Astrocyte (in vitro differentiated cells and primary cell): ENCODE measurements around the gene ANAPC15. TPM values are rescaled to one million over a fixed set of nuclear protein-coding genes. Genes with fewer than 3 reads are reported as not detected.
A peak's percentile ranks its signal among the peaks of the same experiment; 100 is the strongest.

Source experiments
- DNase-seq: peaks from one replicate; pipeline ENCODE4 v3.0.0-alpha.2; 2010; ENCODE audit warnings: low read depth
- FAIRE-seq: peaks from 2 replicates; lab custom pipeline; 2011; peaks lifted over from hg19 to GRCh38; lab: Jason Lieb, UNC
- H2AFZ ChIP-seq: 2 replicates; pipeline ENCODE4 v1.6.0; 2012; ENCODE audit warnings: low read depth, low read length, inconsistent platforms
- H3K27ac ChIP-seq: 2 replicates; pipeline ENCODE4 v1.5.1; 2011; ENCODE audit warnings: low read depth, low read length, inconsistent platforms
- H3K27me3 ChIP-seq: 2 replicates; pipeline ENCODE4 v1.6.0; 2011; ENCODE audit warnings: low read length, inconsistent platforms; ENCODE audit not compliant: insufficient read depth
- H3K36me3 ChIP-seq: 2 replicates; pipeline ENCODE4 v1.5.1; 2011; ENCODE audit warnings: low read length, inconsistent platforms; ENCODE audit not compliant: insufficient read depth
- H3K4me1 ChIP-seq: 2 replicates; pipeline ENCODE4 v1.5.1; 2011; ENCODE audit warnings: low read length, inconsistent platforms; ENCODE audit not compliant: insufficient read depth
- H3K4me2 ChIP-seq: 2 replicates; pipeline ENCODE4 v1.6.0; 2012; ENCODE audit warnings: low read length, inconsistent platforms
- H3K4me3 ChIP-seq: 2 replicates; pipeline ENCODE4 v1.5.1; 2011; ENCODE audit warnings: low read depth, mild to moderate bottlenecking, low read length, inconsistent platforms; ENCODE audit not compliant: insufficient read depth
- H3K79me2 ChIP-seq: 2 replicates; pipeline ENCODE4 v1.6.0; 2012; ENCODE audit warnings: mild to moderate bottlenecking, low read length, inconsistent platforms; ENCODE audit not compliant: insufficient read depth
- H3K9ac ChIP-seq: 2 replicates; pipeline ENCODE4 v1.6.0; 2012; ENCODE audit warnings: mild to moderate bottlenecking, low read length, inconsistent platforms
- H3K9me3 ChIP-seq: 2 replicates; pipeline ENCODE4 v1.5.1; 2012; ENCODE audit warnings: low read depth, mild to moderate bottlenecking, low read length, inconsistent platforms; ENCODE audit not compliant: insufficient read depth
- H4K20me1 ChIP-seq: 2 replicates; pipeline ENCODE4 v1.6.0; 2012; ENCODE audit warnings: low read length, inconsistent platforms; ENCODE audit not compliant: insufficient read depth
- H3K27ac Mint-ChIP-seq: one replicate; pipeline ENCODE4 v1.8.0; 2021; ENCODE audit warnings: mild to moderate bottlenecking, mixed read lengths; ENCODE audit not compliant: unreplicated experiment
- H3K27me3 Mint-ChIP-seq: one replicate; pipeline ENCODE4 v1.8.0; 2021; ENCODE audit warnings: low read depth, mixed read lengths; ENCODE audit not compliant: unreplicated experiment
- H3K36me3 Mint-ChIP-seq: one replicate; pipeline ENCODE4 v1.8.0; 2021; ENCODE audit warnings: low read depth, mixed read lengths; ENCODE audit not compliant: unreplicated experiment
- H3K4me1 Mint-ChIP-seq: one replicate; pipeline ENCODE4 v1.8.0; 2021; ENCODE audit warnings: low read depth, mixed read lengths; ENCODE audit not compliant: unreplicated experiment
- H3K4me3 Mint-ChIP-seq: one replicate; pipeline ENCODE4 v1.8.0; 2021; ENCODE audit warnings: mild to moderate bottlenecking, moderate library complexity, mixed read lengths; ENCODE audit not compliant: unreplicated experiment
- H3K9me3 Mint-ChIP-seq: one replicate; pipeline ENCODE4 v1.8.0; 2021; ENCODE audit warnings: mild to moderate bottlenecking, mixed read lengths; ENCODE audit not compliant: unreplicated experiment
- EZH2 ChIP-seq: IDR thresholded peaks from 2 replicates; pipeline ENCODE4 v1.6.1; 2012; ENCODE audit warnings: mild to moderate bottlenecking, low read length, inconsistent platforms; ENCODE audit not compliant: insufficient read depth
- total RNA-seq: library from RNA; stranded (reverse); gene quantifications from 2 replicates; pipeline ENCODE4 v1.2.1, GENCODE V29; 2021
- TF ChIP-seq, protein P1 (sequence below): IDR thresholded peaks from 2 replicates; pipeline ENCODE4 v1.5.1; 2011; ENCODE audit warnings: low read depth, mild to moderate bottlenecking, inconsistent platforms, low read length, moderate library complexity; ENCODE audit not compliant: insufficient read depth

Gene ANAPC15
- total RNA-seq, 1 donor from 2014 or later: 39.0 TPM

DNA sequence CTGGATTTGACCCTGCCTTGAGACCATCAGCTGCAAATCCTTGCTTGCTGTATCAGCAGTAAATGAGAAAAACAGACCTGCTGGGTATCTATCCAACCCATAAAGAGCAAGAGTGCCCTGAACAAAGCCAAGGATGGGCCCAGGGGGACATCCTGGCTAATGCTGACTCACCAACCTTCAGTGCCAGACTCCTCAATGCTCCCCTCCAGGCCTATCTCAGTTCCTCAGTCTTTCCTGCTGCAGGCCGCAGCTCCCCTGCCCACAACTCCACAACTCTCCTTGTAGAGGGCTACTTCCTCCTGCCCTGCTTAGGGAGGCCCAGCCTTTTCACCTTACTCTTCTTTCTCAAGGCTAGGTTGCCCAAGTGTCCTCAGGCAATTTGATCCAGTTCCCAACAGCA is 12.0 kb downstream of the ANAPC15 start:
- Histone ChIP-seq H3K4me2 (peak overlapping the region; percentile 98), H3K9ac (no peak overlapping the region)
- no peak for FAIRE-seq

GRCh38 chr11:72100009-72100408 is 12.5 kb downstream of the ANAPC15 start:
- H3K4me1 Mint-ChIP-seq: peaks cover 26% of the 10 kb centered on the region
- no peak overlapping the region for H3K4me3 Mint-ChIP-seq
- no peak for DNase-seq
- H3K27me3 Mint-ChIP-seq: no peaks in the 10 kb centered on the region
- H3K27ac ChIP-seq: no peak overlapping the region
- no peak overlapping the region for H3K9ac ChIP-seq
- TF ChIP-seq, protein P1, sequence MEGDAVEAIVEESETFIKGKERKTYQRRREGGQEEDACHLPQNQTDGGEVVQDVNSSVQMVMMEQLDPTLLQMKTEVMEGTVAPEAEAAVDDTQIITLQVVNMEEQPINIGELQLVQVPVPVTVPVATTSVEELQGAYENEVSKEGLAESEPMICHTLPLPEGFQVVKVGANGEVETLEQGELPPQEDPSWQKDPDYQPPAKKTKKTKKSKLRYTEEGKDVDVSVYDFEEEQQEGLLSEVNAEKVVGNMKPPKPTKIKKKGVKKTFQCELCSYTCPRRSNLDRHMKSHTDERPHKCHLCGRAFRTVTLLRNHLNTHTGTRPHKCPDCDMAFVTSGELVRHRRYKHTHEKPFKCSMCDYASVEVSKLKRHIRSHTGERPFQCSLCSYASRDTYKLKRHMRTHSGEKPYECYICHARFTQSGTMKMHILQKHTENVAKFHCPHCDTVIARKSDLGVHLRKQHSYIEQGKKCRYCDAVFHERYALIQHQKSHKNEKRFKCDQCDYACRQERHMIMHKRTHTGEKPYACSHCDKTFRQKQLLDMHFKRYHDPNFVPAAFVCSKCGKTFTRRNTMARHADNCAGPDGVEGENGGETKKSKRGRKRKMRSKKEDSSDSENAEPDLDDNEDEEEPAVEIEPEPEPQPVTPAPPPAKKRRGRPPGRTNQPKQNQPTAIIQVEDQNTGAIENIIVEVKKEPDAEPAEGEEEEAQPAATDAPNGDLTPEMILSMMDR: no peak
- no peak for TF ChIP-seq EZH2
- no peak overlapping the region for H2AFZ ChIP-seq
- H3K4me3 ChIP-seq: no peak overlapping the region
- H3K4me1 ChIP-seq: peaks cover 24% of the 10 kb centered on the region
- H4K20me1 ChIP-seq: no peaks in the 10 kb centered on the region
- peaks cover 31% of the 10 kb centered on the region for H3K36me3 Mint-ChIP-seq
- peaks cover 48% of the 10 kb centered on the region for H3K79me2 ChIP-seq
- H3K9me3 Mint-ChIP-seq: peaks cover 2% of the 10 kb centered on the region
- peak overlapping the region; percentile 98 for H3K4me2 ChIP-seq
- no peaks in the 10 kb centered on the region for H3K27me3 ChIP-seq
- no peak overlapping the region for H3K27ac Mint-ChIP-seq
- FAIRE-seq: no peak
- H3K9me3 ChIP-seq: no peaks in the 10 kb centered on the region
- H3K36me3 ChIP-seq: peaks cover 18% of the 10 kb centered on the region

More for the DNA sequence above, 12.0 kb downstream of the ANAPC15 start:
- TF ChIP-seq EZH2: no peak
- TF ChIP-seq, protein P1: no peak
- Histone ChIP-seq H3K9me3 (no peaks in the 10 kb centered on the region), H3K4me3 (no peak overlapping the region), H3K27me3 (no peaks in the 10 kb centered on the region), H3K79me2 (peaks cover 48% of the 10 kb centered on the region), H3K4me1 (peaks cover 24% of the 10 kb centered on the region), H3K36me3 (peaks cover 14% of the 10 kb centered on the region), H3K27ac (no peak overlapping the region), H2AFZ (no peak overlapping the region), H4K20me1 (no peaks in the 10 kb centered on the region)
- H3K27me3 Mint-ChIP-seq: no peaks in the 10 kb centered on the region
- no peak overlapping the region for H3K4me3 Mint-ChIP-seq
- peaks cover 2% of the 10 kb centered on the region for H3K9me3 Mint-ChIP-seq
- H3K27ac Mint-ChIP-seq: no peak overlapping the region
- no peak for DNase-seq
- peaks cover 26% of the 10 kb centered on the region for H3K4me1 Mint-ChIP-seq
- H3K36me3 Mint-ChIP-seq: peaks cover 33% of the 10 kb centered on the region

GRCh38 chr11:72098741-72099140 is 13.8 kb downstream of the ANAPC15 start:
- no peaks in the 10 kb centered on the region for H4K20me1 ChIP-seq
- peaks cover 29% of the 10 kb centered on the region for H3K36me3 Mint-ChIP-seq
- no peak overlapping the region for H3K27ac Mint-ChIP-seq
- no peaks in the 10 kb centered on the region for H3K27me3 Mint-ChIP-seq
- H3K9ac ChIP-seq: no peak overlapping the region
- TF ChIP-seq, protein P1: no peak
- TF ChIP-seq EZH2: no peak
- peaks cover 24% of the 10 kb centered on the region for H3K4me1 ChIP-seq
- no peak overlapping the region for H3K4me3 Mint-ChIP-seq
- H3K4me2 ChIP-seq: no peak overlapping the region
- H2AFZ ChIP-seq: no peak overlapping the region
- peaks cover 24% of the 10 kb centered on the region for H3K4me1 Mint-ChIP-seq
- peaks cover 24% of the 10 kb centered on the region for H3K36me3 ChIP-seq
- H3K9me3 ChIP-seq: no peaks in the 10 kb centered on the region
- peaks cover 48% of the 10 kb centered on the region for H3K79me2 ChIP-seq
- no peak overlapping the region for H3K4me3 ChIP-seq
- FAIRE-seq: no peak
- no peak overlapping the region for H3K27ac ChIP-seq
- H3K9me3 Mint-ChIP-seq: no peaks in the 10 kb centered on the region
- DNase-seq: no peak
- H3K27me3 ChIP-seq: no peaks in the 10 kb centered on the region
